ENCODE results near the gene BHMT2.

DNA sequence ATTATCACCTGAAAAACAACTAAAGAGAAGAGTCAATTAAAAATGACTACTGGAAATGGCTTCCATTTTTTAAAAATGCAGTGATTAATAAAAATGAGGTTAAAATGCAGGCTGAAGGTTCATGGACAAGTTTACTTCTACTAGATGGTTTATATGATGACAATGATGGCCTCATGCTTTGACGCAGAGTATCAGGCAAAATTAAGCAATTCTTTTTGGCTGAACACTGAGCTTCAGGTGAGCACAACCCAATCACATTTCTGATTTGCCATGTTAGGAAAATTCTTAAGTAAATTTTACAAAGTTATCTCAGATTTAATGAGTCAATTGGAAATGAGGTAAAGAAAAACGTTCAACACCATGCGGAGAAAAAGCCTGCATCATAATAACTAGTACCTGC is 22.4 kb upstream of the BHMT2 start:
- TF ChIP-seq POLR2A (IDR thresholded peaks at IDR 0.05), result no peak
- TF ChIP-seq, protein P1, sequence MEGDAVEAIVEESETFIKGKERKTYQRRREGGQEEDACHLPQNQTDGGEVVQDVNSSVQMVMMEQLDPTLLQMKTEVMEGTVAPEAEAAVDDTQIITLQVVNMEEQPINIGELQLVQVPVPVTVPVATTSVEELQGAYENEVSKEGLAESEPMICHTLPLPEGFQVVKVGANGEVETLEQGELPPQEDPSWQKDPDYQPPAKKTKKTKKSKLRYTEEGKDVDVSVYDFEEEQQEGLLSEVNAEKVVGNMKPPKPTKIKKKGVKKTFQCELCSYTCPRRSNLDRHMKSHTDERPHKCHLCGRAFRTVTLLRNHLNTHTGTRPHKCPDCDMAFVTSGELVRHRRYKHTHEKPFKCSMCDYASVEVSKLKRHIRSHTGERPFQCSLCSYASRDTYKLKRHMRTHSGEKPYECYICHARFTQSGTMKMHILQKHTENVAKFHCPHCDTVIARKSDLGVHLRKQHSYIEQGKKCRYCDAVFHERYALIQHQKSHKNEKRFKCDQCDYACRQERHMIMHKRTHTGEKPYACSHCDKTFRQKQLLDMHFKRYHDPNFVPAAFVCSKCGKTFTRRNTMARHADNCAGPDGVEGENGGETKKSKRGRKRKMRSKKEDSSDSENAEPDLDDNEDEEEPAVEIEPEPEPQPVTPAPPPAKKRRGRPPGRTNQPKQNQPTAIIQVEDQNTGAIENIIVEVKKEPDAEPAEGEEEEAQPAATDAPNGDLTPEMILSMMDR (IDR thresholded peaks at IDR 0.05), result no peak
